ENCODE results near the gene TSSK6. TPM values are rescaled to one million over a fixed set of nuclear protein-coding genes. Genes with fewer than 3 reads are reported as not detected.

Gene TSSK6
- total RNA-seq, 2 donors from 2014 or later, result 2.1 to 2.6 TPM

DNA sequence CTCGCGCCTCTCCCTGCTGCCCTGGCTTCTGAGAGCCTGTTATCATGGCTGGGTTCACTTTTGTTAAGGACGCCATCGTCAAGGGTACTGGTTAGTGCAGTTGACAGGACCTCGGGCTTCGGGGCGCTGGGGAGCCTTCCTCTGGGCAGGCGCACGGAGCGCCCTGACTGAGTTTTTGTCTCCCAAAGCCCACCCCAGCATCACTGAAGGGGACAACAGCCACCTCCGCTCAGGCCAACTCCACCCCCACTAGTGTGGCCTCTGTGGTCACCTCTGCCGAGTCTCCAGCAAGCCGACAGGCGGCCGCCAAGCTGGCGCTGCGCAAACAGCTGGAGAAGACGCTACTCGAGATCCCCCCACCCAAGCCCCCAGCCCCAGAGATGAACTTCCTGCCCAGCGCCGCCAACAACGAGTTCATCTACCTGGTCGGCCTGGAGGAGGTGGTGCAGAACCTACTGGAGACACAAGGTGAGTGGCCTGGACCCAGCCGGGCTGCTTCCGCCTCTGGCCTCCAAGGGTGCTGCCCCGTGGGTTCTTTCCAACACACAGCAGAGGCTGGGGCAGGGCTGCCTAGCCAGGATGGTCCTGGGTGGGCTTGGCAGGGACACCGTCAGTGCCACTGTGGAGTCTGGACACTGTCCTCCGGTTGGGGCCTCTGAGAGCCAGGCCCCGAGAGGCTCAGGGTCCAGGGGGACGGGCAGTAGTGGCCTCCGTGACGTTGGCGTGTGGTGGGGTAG, 16.9 kb downstream of the TSSK6 start:
- intact Hi-C loops (cut with DNase I), result no loop called here
- Histone ChIP-seq H3K9me3 (no peaks in the 10 kb centered on the region), H3K4me1 (no peaks in the 10 kb centered on the region), H3K4me3 (no peak overlapping the region), H3K27ac (no peak overlapping the region), H3K36me3 (replicated peaks in 1 of 2; ENCODE audit: insufficient read depth in 1 of 2, low read depth in 2 of 2) (peaks cover 18 to 40% of the 10 kb centered on the region in 2 donors), H3K27me3 (no peaks in the 10 kb centered on the region)
- TF ChIP-seq, protein P1, sequence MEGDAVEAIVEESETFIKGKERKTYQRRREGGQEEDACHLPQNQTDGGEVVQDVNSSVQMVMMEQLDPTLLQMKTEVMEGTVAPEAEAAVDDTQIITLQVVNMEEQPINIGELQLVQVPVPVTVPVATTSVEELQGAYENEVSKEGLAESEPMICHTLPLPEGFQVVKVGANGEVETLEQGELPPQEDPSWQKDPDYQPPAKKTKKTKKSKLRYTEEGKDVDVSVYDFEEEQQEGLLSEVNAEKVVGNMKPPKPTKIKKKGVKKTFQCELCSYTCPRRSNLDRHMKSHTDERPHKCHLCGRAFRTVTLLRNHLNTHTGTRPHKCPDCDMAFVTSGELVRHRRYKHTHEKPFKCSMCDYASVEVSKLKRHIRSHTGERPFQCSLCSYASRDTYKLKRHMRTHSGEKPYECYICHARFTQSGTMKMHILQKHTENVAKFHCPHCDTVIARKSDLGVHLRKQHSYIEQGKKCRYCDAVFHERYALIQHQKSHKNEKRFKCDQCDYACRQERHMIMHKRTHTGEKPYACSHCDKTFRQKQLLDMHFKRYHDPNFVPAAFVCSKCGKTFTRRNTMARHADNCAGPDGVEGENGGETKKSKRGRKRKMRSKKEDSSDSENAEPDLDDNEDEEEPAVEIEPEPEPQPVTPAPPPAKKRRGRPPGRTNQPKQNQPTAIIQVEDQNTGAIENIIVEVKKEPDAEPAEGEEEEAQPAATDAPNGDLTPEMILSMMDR (IDR thresholded peaks at IDR 0.05), result no peak
- TF ChIP-seq POLR2A (IDR thresholded peaks at IDR 0.05), result no peak
- ATAC-seq, result no peak
- whole genome bisulfite sequencing, 2 donors, result 90 to 93% methylated on average over 3 to 25 of the region's 33 CpGs
- no peak for DNase-seq

DNA sequence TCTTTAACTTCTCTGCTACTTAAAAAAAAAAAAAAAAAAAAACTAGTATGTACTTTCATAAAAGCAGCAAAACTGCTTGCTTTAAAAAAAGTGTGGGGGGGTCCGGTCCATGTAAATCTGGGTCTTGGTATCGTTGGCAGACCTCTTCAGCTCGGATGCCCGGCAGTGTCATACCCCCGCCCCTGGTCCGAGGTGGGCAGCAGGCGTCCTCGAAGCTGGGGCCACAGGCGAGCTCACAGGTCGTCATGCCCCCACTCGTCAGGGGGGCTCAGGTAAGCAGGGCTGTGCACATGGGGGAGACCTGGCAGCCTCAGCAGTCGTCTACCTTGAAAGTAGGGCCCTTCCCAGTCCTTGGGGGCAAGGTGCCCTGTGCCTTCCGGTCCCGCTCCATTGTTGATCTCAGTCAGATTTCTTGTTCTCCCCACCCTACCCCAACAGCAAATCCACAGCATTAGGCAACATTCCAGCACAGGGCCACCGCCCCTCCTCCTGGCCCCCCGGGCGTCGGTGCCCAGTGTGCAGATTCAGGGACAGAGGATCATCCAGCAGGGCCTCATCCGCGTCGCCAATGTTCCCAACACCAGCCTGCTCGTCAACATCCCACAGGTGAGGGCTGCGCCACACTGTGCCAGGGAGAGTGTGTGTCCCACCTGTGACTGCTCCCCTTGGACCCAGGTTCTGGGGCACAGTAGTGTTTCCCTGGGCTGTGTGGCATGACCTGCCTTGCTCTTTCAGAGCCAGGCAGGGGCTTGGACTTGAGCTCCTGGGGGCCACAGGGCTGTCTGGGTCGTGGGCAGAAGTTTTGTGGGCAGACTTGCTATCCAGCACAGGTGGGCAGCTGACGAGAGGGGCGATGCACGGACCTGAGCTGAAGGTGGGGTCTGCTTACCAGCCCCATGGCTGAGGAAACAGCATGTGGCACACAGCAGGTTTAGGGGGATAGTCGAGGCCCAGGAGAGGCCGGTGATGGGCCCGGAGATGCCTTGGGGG, 19.4 kb downstream of the TSSK6 start:
- H3K27ac ChIP-seq, result no peak overlapping the region
- DNase-seq (no peak), ATAC-seq (no peak)
- no peak overlapping the region for H3K4me3 ChIP-seq
- TF ChIP-seq, protein P1 (IDR thresholded peaks at IDR 0.05), result no peak
- TF ChIP-seq POLR2A (IDR thresholded peaks at IDR 0.05), result no peak
- peaks cover 5 to 32% of the 10 kb centered on the region in 2 donors for H3K36me3 ChIP-seq (replicated peaks in 1 of 2; ENCODE audit: insufficient read depth in 1 of 2, low read depth in 2 of 2)
- no peaks in the 10 kb centered on the region for H3K9me3 ChIP-seq
- H3K4me1 ChIP-seq, result no peaks in the 10 kb centered on the region
- 88 to 90% methylated on average over 13 to 30 of the region's 30 CpGs for WGBS, 2 donors
- H3K27me3 ChIP-seq, result no peaks in the 10 kb centered on the region
- intact Hi-C loops (cut with DNase I), result no loop called here

DNA sequence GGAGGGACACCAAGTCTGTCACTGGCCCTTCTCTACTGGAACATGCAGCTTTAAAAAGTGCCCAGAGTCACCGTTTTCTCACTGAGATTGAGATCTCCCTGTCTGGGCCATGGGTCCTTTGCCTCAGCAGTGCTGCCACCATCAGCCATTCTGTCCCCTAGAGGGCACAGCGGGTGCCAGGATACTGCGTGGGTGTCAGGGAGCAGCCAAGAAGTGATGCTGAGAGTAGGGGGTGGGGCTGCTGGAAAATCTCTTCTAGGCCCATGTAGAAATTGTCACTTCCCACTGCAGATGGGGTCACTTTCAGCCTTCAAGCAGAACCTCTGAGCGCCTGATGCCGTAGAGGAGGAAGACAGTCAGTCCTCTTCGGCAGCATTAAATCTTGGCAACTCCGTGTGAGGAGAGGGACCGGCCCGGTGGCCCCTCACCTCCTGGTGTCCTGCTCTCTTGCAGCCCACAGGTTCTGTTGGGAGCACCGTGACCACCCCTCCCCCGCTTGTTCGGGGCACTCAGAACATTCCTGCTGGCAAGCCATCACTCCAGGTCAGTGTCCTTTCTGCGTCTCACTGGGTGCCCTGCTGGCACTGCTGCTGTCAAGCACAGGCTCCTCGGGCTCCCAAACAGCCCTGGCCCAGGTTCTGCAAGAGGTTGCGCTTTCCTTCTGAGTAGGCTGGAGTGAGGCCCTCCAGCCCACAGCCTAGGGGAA, 21.4 kb downstream of the TSSK6 start:
- Histone ChIP-seq H3K4me1 (peaks cover 18% of the 10 kb centered on the region), H3K9me3 (no peaks in the 10 kb centered on the region), H3K27me3 (no peaks in the 10 kb centered on the region), H3K36me3 (replicated peaks in 1 of 2; ENCODE audit: insufficient read depth in 1 of 2, low read depth in 2 of 2) (peaks cover 5 to 25% of the 10 kb centered on the region in 2 donors), H3K27ac (no peak overlapping the region), H3K4me3 (no peak overlapping the region)
- DNase-seq (no peak), ATAC-seq (no peak)
- WGBS, 2 donors, result 88 to 90% methylated on average over 12 to 15 of the region's 15 CpGs
- intact Hi-C loops (cut with DNase I), result loop anchor here (5.0 kb wide), 1 partner anchor 127 kb away; no protein-coding TSS in a partner anchor
- TF ChIP-seq, protein P1 (IDR thresholded peaks at IDR 0.05), result no peak
- TF ChIP-seq POLR2A (IDR thresholded peaks at IDR 0.05), result no peak

DNA sequence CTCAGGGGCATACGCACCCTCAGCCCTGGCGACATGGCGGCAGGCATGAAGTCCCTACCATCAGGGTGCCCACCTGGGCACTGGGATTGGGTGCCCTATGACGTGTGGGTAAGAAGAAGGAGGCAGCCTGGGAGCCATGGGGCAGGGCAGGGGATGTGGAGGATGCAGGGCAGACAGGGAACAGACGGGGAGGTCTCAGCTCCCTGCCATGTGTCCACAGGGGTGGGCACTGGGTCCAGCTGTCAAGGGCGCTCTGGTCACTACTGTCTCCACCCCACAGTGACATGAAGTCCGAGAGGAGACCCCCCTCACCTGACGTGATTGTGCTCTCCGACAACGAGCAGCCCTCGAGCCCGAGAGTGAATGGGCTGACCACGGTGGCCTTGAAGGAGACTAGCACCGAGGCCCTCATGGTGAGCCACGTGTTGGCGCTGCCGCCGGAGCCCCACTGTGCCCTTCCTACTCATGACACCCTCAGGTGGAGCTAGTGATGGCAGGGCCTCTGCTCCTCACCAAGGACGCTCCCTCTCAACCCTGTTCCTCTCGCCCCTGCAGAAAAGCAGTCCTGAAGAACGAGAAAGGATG, 23.2 kb downstream of the TSSK6 start:
- DNase-seq (no peak), ATAC-seq (no peak)
- intact Hi-C loops (cut with DNase I), result loop anchor here (5.0 kb wide), 1 partner anchor 125 kb away; no protein-coding TSS in a partner anchor
- peaks cover 37% of the 10 kb centered on the region for H3K4me1 ChIP-seq
- no peaks in the 10 kb centered on the region for H3K9me3 ChIP-seq
- no peak overlapping the region for H3K27ac ChIP-seq
- H3K36me3 ChIP-seq (replicated peaks in 1 of 2; ENCODE audit: insufficient read depth in 1 of 2, low read depth in 2 of 2), result peaks cover 5 to 22% of the 10 kb centered on the region in 2 donors
- 80 to 87% methylated on average over 15 to 21 of the region's 21 CpGs for WGBS, 2 donors
- no peak for TF ChIP-seq POLR2A (IDR thresholded peaks at IDR 0.05)
- TF ChIP-seq, protein P1 (IDR thresholded peaks at IDR 0.05), result no peak
- H3K4me3 ChIP-seq, result no peak overlapping the region
- no peaks in the 10 kb centered on the region for H3K27me3 ChIP-seq

Measured in body of pancreas (tissue), 4 donors.